HUES64 (cell line): ENCODE measurements around the gene PROSER1.
"Not testable (repeated sequence)": the region's sequence is repeated elsewhere in the genome, so short reads cannot be mapped to it uniquely, and the experiment has no call there.

Experiments
- H3K27ac ChIP-seq: 2 replicates; pipeline ENCODE4 v1.7.0; 2013; ENCODE audit warnings: low read depth, low read length, inconsistent platforms
- H3K27me3 ChIP-seq: 2 replicates; pipeline ENCODE4 v1.6.1; 2013; ENCODE audit warnings: mild to moderate bottlenecking, low read length; ENCODE audit not compliant: insufficient read depth
- H3K36me3 ChIP-seq: 2 replicates; pipeline ENCODE4 v1.6.1; 2013; ENCODE audit warnings: mild to moderate bottlenecking, low read length; ENCODE audit not compliant: insufficient read depth
- H3K4me1 ChIP-seq: 2 replicates; pipeline ENCODE4 v1.6.1; 2013; ENCODE audit warnings: mild to moderate bottlenecking, low read length, moderate library complexity; ENCODE audit not compliant: insufficient read depth
- H3K4me3 ChIP-seq: 2 replicates; pipeline ENCODE4 v1.5.1; 2013; ENCODE audit warnings: mild to moderate bottlenecking, low read length, moderate library complexity
- H3K9ac ChIP-seq: 2 replicates; pipeline ENCODE4 v1.6.1; 2013; ENCODE audit warnings: mild to moderate bottlenecking, low read depth, low read length
- H3K9me3 ChIP-seq: 2 replicates; pipeline ENCODE4 v1.6.1; 2013; ENCODE audit warnings: low read depth, low read length; ENCODE audit not compliant: insufficient read depth
- WGBS: fragments of 150-250, 120-280 bp; methylation state at CpG from one replicate; pipeline ENCODE4 v1.1.7; 2013; ENCODE audit warnings: missing lambda C conversion rate; 5-methylcytosine and 5-hydroxymethylcytosine counted together

The PROSER1 gene

GRCh38 chr13:39025433-39025839 is 12.5 kb downstream of the PROSER1 start:
- peaks cover 95% of the 10 kb centered on the region for H3K36me3 ChIP-seq
- peaks cover 56% of the 10 kb centered on the region for H3K4me1 ChIP-seq
- no peaks in the 10 kb centered on the region for H3K27me3 ChIP-seq
- H3K27ac ChIP-seq: peak overlapping the region; percentile 47; the same call in 1 of the 2 replicates
- no peak overlapping the region for H3K4me3 ChIP-seq
- 58% methylated on average over 1 of the region's 2 CpGs for WGBS
- no peaks in the 10 kb centered on the region for H3K9me3 ChIP-seq
- H3K9ac ChIP-seq: no peak overlapping the region

GRCh38 chr13:39023761-39024160 is 14.1 kb downstream of the PROSER1 start:
- Histone ChIP-seq H3K9ac (peak overlapping the region; percentile 24; the same call in 1 of the 2 replicates), H3K9me3 (no peaks in the 10 kb centered on the region), H3K4me1 (peaks cover 56% of the 10 kb centered on the region), H3K4me3 (peak overlapping the region; percentile 21), H3K36me3 (peaks cover 91% of the 10 kb centered on the region), H3K27ac (peak overlapping the region; percentile 93), H3K27me3 (no peaks in the 10 kb centered on the region)

GRCh38 chr13:39023316-39023715 is 14.6 kb downstream of the PROSER1 start:
- peaks cover 56% of the 10 kb centered on the region for H3K4me1 ChIP-seq
- WGBS: 68% methylated on average over 2 of the region's 2 CpGs
- peak overlapping the region; percentile 34 for H3K9ac ChIP-seq
- peaks cover 91% of the 10 kb centered on the region for H3K36me3 ChIP-seq
- no peaks in the 10 kb centered on the region for H3K9me3 ChIP-seq
- H3K4me3 ChIP-seq: peak overlapping the region; percentile 21
- H3K27ac ChIP-seq: peak overlapping the region; percentile 93
- H3K27me3 ChIP-seq: no peaks in the 10 kb centered on the region

- Histone ChIP-seq H3K4me3 (no peak overlapping the region), H3K9ac (no peak overlapping the region), H3K27me3 (no peaks in the 10 kb centered on the region), H3K4me1 (peaks cover 42% of the 10 kb centered on the region), H3K36me3 (peaks cover 91% of the 10 kb centered on the region), H3K27ac (no peak overlapping the region), H3K9me3 (no peaks in the 10 kb centered on the region)
- 92% methylated on average over 4 of the region's 4 CpGs for WGBS
Observed at GRCh38 chr13:39020853-39021462, 16.9 kb downstream of the PROSER1 start.

GRCh38 chr13:39016787-39017186 is 21.1 kb downstream of the PROSER1 start:
- Histone ChIP-seq H3K9ac (no peak overlapping the region), H3K27ac (no peak overlapping the region), H3K9me3 (no peaks in the 10 kb centered on the region), H3K36me3 (peaks cover 94% of the 10 kb centered on the region), H3K4me1 (0 out of 2 replicates have a peak, but pooled peaks cover under 1% of the 10 kb centered on the region), H3K4me3 (no peak overlapping the region), H3K27me3 (no peaks in the 10 kb centered on the region)
- WGBS: 59% methylated on average over 2 of the region's 2 CpGs

GRCh38 chr13:39016087-39016486 is 21.8 kb downstream of the PROSER1 start:
- no peak overlapping the region for H3K4me3 ChIP-seq
- H3K9ac ChIP-seq: no peak overlapping the region
- peaks cover 94% of the 10 kb centered on the region for H3K36me3 ChIP-seq
- WGBS: 98% methylated on average over 1 of the region's 1 CpG
- H3K27me3 ChIP-seq: no peaks in the 10 kb centered on the region
- no peaks in the 10 kb centered on the region for H3K9me3 ChIP-seq
- no peak overlapping the region for H3K27ac ChIP-seq
- no peaks in the 10 kb centered on the region for H3K4me1 ChIP-seq

GRCh38 chr13:39013462-39013861 is 24.4 kb downstream of the PROSER1 start:
- WGBS: 97% methylated on average over 5 of the region's 5 CpGs

GRCh38 chr13:39012608-39013007 is 25.3 kb downstream of the PROSER1 start:
- H3K4me1 ChIP-seq: no peaks in the 10 kb centered on the region
- no peak overlapping the region for H3K4me3 ChIP-seq
- 82% methylated on average over 7 of the region's 7 CpGs for WGBS
- no peaks in the 10 kb centered on the region for H3K27me3 ChIP-seq
- no peak overlapping the region for H3K9ac ChIP-seq
- no peak overlapping the region for H3K27ac ChIP-seq
- H3K9me3 ChIP-seq: no peaks in the 10 kb centered on the region
- H3K36me3 ChIP-seq: peaks cover 98% of the 10 kb centered on the region

More at GRCh38 chr13:39013462-39013861, 24.4 kb downstream of the PROSER1 start:
- Histone ChIP-seq H3K4me1 (no peaks in the 10 kb centered on the region), H3K9ac (no peak overlapping the region), H3K9me3 (no peaks in the 10 kb centered on the region), H3K27me3 (no peaks in the 10 kb centered on the region), H3K36me3 (peaks cover 98% of the 10 kb centered on the region), H3K4me3 (no peak overlapping the region), H3K27ac (no peak overlapping the region)

GRCh38 chr13:39006371-39007111 is 31.3 kb downstream of the PROSER1 start:
- not testable (repeated sequence) for H3K27me3 ChIP-seq, H3K27ac ChIP-seq, H3K4me1 ChIP-seq, H3K9me3 ChIP-seq
- Histone ChIP-seq H3K36me3 (peaks cover 41% of the 10 kb centered on the region), H3K9ac (peak overlapping the region; percentile 29; the same call in 1 of the 2 replicates), H3K4me3 (peak overlapping the region; percentile 27; the same call in 1 of the 2 replicates)
- 68% methylated on average over 26 of the region's 29 CpGs for WGBS

GRCh38 chr13:38998739-38999138 is 39.1 kb downstream of the PROSER1 start:
- no peaks in the 10 kb centered on the region for H3K27me3 ChIP-seq
- H3K36me3 ChIP-seq: no peaks in the 10 kb centered on the region
- H3K27ac ChIP-seq: no peak overlapping the region
- no peak overlapping the region for H3K9ac ChIP-seq
- WGBS: 94% methylated on average over 3 of the region's 3 CpGs
- no peaks in the 10 kb centered on the region for H3K4me1 ChIP-seq
- H3K4me3 ChIP-seq: no peak overlapping the region
- H3K9me3 ChIP-seq: no peaks in the 10 kb centered on the region; the same call in 1 of the 2 replicates

GRCh38 chr13:38993381-38993780 is 44.5 kb downstream of the PROSER1 start:
- H3K27ac ChIP-seq: no peak overlapping the region
- no peak overlapping the region for H3K9ac ChIP-seq
- no peaks in the 10 kb centered on the region for H3K27me3 ChIP-seq
- no peaks in the 10 kb centered on the region for H3K36me3 ChIP-seq
- 90% methylated on average over 4 of the region's 4 CpGs for WGBS
- H3K9me3 ChIP-seq: no peaks in the 10 kb centered on the region
- H3K4me1 ChIP-seq: peaks cover 4% of the 10 kb centered on the region; the same call in 1 of the 2 replicates
- H3K4me3 ChIP-seq: no peak overlapping the region
